CD4-positive, CD25-positive, alpha-beta regulatory T cell (primary cell): ENCODE measurements around the gene LMOD2. TPM values are rescaled to one million over a fixed set of nuclear protein-coding genes. Genes with fewer than 3 reads are reported as not detected.
"Not testable (repeated sequence)": the region's sequence is repeated elsewhere in the genome, so short reads cannot be mapped to it uniquely, and the experiment has no call there.

Experiments
- ATAC-seq, 2 donors: fragments of 150-1000 bp; cut with Tn5 transposase; one replicate each; pipeline ENCODE4 v1.10.0; 2021; ENCODE audit warnings: low read depth in 2 of 2, moderate number of reproducible peaks in 2 of 2, moderate library complexity in 1 of 2
- DNase-seq, 3 donors: peaks; one replicate each; pipeline versions ENCODE4 v3.0.0 to v3.0.0-alpha.2; 2012 to 2022; ENCODE audit warnings: mixed read lengths in 1 of 3
- H3K27ac ChIP-seq: one replicate; pipeline ENCODE4 v1.7.0; 2013; ENCODE audit warnings: mild to moderate bottlenecking, low read length; ENCODE audit not compliant: insufficient read depth, poor library complexity, severe bottlenecking
- H3K27me3 ChIP-seq: one replicate; pipeline ENCODE4 v1.7.0; 2013; ENCODE audit warnings: low read length; ENCODE audit not compliant: control insufficient read depth, insufficient read depth
- H3K36me3 ChIP-seq: one replicate; pipeline ENCODE4 v1.7.0; 2013; ENCODE audit warnings: mild to moderate bottlenecking, low read length, moderate library complexity; ENCODE audit not compliant: control insufficient read depth, insufficient read depth
- H3K4me1 ChIP-seq: 2 replicates; pipeline ENCODE4 v1.7.0; 2013; ENCODE audit warnings: mild to moderate bottlenecking, low read length; ENCODE audit not compliant: insufficient read depth, control insufficient read depth, poor library complexity, severe bottlenecking
- H3K4me3 ChIP-seq: one replicate; pipeline ENCODE4 v1.7.0; 2013; ENCODE audit warnings: low read depth, mild to moderate bottlenecking, low read length, moderate library complexity
- H3K9me3 ChIP-seq, 2 experiments: 1 replicate in 1 of 2; 2 replicates in 1 of 2; pipeline ENCODE4 v1.7.0; 2013; ENCODE audit warnings: low read length in 2 of 2, mild to moderate bottlenecking in 1 of 2, moderate library complexity in 1 of 2; ENCODE audit not compliant: control insufficient read depth in 2 of 2
- H3K27ac Mint-ChIP-seq, 3 donors: one replicate each; pipeline ENCODE4 v1.8.0; 2020 to 2022; ENCODE audit warnings: mild to moderate bottlenecking in 3 of 3, mixed read lengths in 3 of 3, moderate library complexity in 2 of 3
- H3K27me3 Mint-ChIP-seq: one replicate; pipeline ENCODE4 v1.8.0; 2022; ENCODE audit warnings: mild to moderate bottlenecking, mixed read lengths
- H3K36me3 Mint-ChIP-seq: one replicate; pipeline ENCODE4 v1.8.0; 2020; ENCODE audit warnings: mixed read lengths
- H3K4me1 Mint-ChIP-seq, 4 donors: one replicate each; pipeline ENCODE4 v1.8.0; 2020 to 2022; ENCODE audit warnings: mixed read lengths in 4 of 4, mild to moderate bottlenecking in 1 of 4
- H3K4me3 Mint-ChIP-seq, 4 donors: one replicate each; pipeline ENCODE4 v1.8.0; 2020 to 2022; ENCODE audit warnings: mild to moderate bottlenecking in 4 of 4, mixed read lengths in 4 of 4, moderate library complexity in 3 of 4
- H3K9me3 Mint-ChIP-seq, 7 donors: one replicate each; pipeline ENCODE4 v1.8.0; 2020 to 2022; ENCODE audit warnings: mixed read lengths in 7 of 7, mild to moderate bottlenecking in 3 of 7, moderate library complexity in 2 of 7
- polyA plus RNA-seq, 4 donors: library from polyadenylated mRNA; unstranded; fragments of 300-500 nt; fragmentation: Illumina TruSeq; gene quantifications; one replicate each; pipeline ENCODE4 v1.2.3, GENCODE V29; 2021
- total RNA-seq: library from RNA; stranded (reverse); gene quantifications from one replicate; pipeline ENCODE4 v1.2.3, GENCODE V29; 2022

LMOD2 gene
- total and polyA plus RNA-seq, 5 donors from 2014 or later = 0.15 to 0.58 (median 0.15) TPM; not detected in 2

DNA sequence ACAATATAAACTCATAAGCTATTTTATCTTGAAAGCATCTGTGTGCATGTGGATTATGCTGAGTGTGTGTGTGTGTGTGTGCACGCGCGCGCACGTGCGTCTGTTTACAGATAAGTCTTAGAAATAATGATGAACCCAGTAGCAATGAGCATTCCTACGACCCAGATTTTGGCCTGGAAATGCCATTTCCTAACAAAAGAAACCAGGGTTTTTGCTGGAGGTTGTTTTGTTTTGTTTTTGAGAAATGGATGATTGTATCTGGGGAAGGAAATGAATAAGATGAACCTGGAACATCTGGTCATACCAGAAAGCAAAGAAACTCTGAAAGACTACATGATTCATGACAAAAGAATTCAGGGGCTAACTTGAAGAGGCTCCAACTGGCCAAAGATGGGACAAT is 22.1 kb upstream of the LMOD2 start:
- ATAC-seq (no peak), DNase-seq (no peak)
- no peaks in the 10 kb centered on the region for H3K36me3 Mint-ChIP-seq
- H3K9me3 ChIP-seq = no peaks in the 10 kb centered on the region
- peaks cover 5% of the 10 kb centered on the region for H3K27me3 ChIP-seq
- no peaks in the 10 kb centered on the region for H3K9me3 Mint-ChIP-seq
- H3K27ac ChIP-seq = no peak overlapping the region
- peaks cover 15% of the 10 kb centered on the region for H3K27me3 Mint-ChIP-seq
- no peaks in the 10 kb centered on the region for H3K4me1 ChIP-seq
- H3K36me3 ChIP-seq = no peaks in the 10 kb centered on the region
- H3K4me1 Mint-ChIP-seq = no peaks in the 10 kb centered on the region
- no peak overlapping the region for H3K4me3 ChIP-seq
- no peak overlapping the region for H3K27ac Mint-ChIP-seq
- H3K4me3 Mint-ChIP-seq = no peak overlapping the region

GRCh38 chr7:123634011-123634573 is 21.6 kb upstream of the LMOD2 start:
- H3K36me3 Mint-ChIP-seq, H3K9me3 Mint-ChIP-seq, H3K4me3 ChIP-seq, ATAC-seq, H3K27me3 ChIP-seq, H3K27ac Mint-ChIP-seq, H3K4me1 Mint-ChIP-seq, H3K36me3 ChIP-seq, H3K9me3 ChIP-seq, H3K27ac ChIP-seq, H3K4me3 Mint-ChIP-seq, DNase-seq, H3K4me1 ChIP-seq: not testable (repeated sequence)
- H3K27me3 Mint-ChIP-seq = peaks cover 15% of the 10 kb centered on the region

- Histone ChIP-seq H3K36me3 (no peaks in the 10 kb centered on the region), H3K27ac (no peak overlapping the region), H3K27me3 (peaks cover 5% of the 10 kb centered on the region), H3K9me3 (no peaks in the 10 kb centered on the region), H3K4me1 (no peaks in the 10 kb centered on the region), H3K4me3 (no peak overlapping the region)
- peaks cover 0 to 2% (median 0%) of the 10 kb centered on the region in 7 donors for H3K9me3 Mint-ChIP-seq
- H3K36me3 Mint-ChIP-seq = no peaks in the 10 kb centered on the region
- no peak overlapping the region for H3K27ac Mint-ChIP-seq
- no peaks in the 10 kb centered on the region for H3K4me1 Mint-ChIP-seq
- DNase-seq (peak in 1 of 3 donors; percentile 17), ATAC-seq (no peak)
- H3K4me3 Mint-ChIP-seq = no peak overlapping the region
- H3K27me3 Mint-ChIP-seq = peaks cover 15% of the 10 kb centered on the region
Measured at GRCh38 chr7:123635551-123636359, 19.9 kb upstream of the LMOD2 start.

- Histone ChIP-seq H3K27ac (no peak overlapping the region), H3K36me3 (no peaks in the 10 kb centered on the region), H3K9me3 (no peaks in the 10 kb centered on the region), H3K4me3 (no peak overlapping the region), H3K4me1 (no peaks in the 10 kb centered on the region), H3K27me3 (peaks cover 5% of the 10 kb centered on the region)
- Mint-ChIP-seq H3K36me3 (no peaks in the 10 kb centered on the region), H3K4me1 (no peaks in the 10 kb centered on the region), H3K4me3 (no peak overlapping the region), H3K27me3 (peaks cover 21% of the 10 kb centered on the region), H3K9me3 (peaks cover 0 to 2% (median 0%) of the 10 kb centered on the region in 7 donors), H3K27ac (no peak overlapping the region)
- no peak for ATAC-seq
- no peak for DNase-seq
Measured at GRCh38 chr7:123637203-123637602, 18.5 kb upstream of the LMOD2 start.

- Mint-ChIP-seq H3K27me3 (peaks cover 28% of the 10 kb centered on the region), H3K9me3 (peaks cover 0 to 2% (median 0%) of the 10 kb centered on the region in 7 donors), H3K27ac (no peak overlapping the region), H3K36me3 (no peaks in the 10 kb centered on the region), H3K4me1 (no peaks in the 10 kb centered on the region), H3K4me3 (no peak overlapping the region)
- Histone ChIP-seq H3K4me1 (no peaks in the 10 kb centered on the region), H3K27me3 (peaks cover 7% of the 10 kb centered on the region), H3K9me3 (no peaks in the 10 kb centered on the region), H3K36me3 (no peaks in the 10 kb centered on the region), H3K27ac (no peak overlapping the region), H3K4me3 (no peak overlapping the region)
- ATAC-seq (no peak), DNase-seq (no peak)
Measured at GRCh38 chr7:123637878-123638277, 17.8 kb upstream of the LMOD2 start.

- Mint-ChIP-seq H3K9me3 (peaks cover 0 to 2% (median 0%) of the 10 kb centered on the region in 7 donors), H3K36me3 (no peaks in the 10 kb centered on the region), H3K4me1 (no peaks in the 10 kb centered on the region), H3K27me3 (peaks cover 37% of the 10 kb centered on the region), H3K27ac (no peak overlapping the region), H3K4me3 (no peak overlapping the region)
- peaks cover 7% of the 10 kb centered on the region for H3K27me3 ChIP-seq
- no peak overlapping the region for H3K4me3 ChIP-seq
- ATAC-seq (no peak), DNase-seq (no peak)
- H3K27ac ChIP-seq = no peak overlapping the region
- H3K36me3 ChIP-seq = no peaks in the 10 kb centered on the region
- no peaks in the 10 kb centered on the region for H3K9me3 ChIP-seq
- H3K4me1 ChIP-seq = no peaks in the 10 kb centered on the region
Measured at GRCh38 chr7:123639631-123640030, 16.0 kb upstream of the LMOD2 start.

- no peak overlapping the region for H3K27ac Mint-ChIP-seq
- Histone ChIP-seq H3K27ac (no peak overlapping the region), H3K4me3 (no peak overlapping the region), H3K36me3 (no peaks in the 10 kb centered on the region), H3K27me3 (peaks cover 7% of the 10 kb centered on the region), H3K4me1 (no peaks in the 10 kb centered on the region), H3K9me3 (no peaks in the 10 kb centered on the region)
- H3K4me1 Mint-ChIP-seq = no peaks in the 10 kb centered on the region
- peaks cover 42% of the 10 kb centered on the region for H3K27me3 Mint-ChIP-seq
- DNase-seq (no peak), ATAC-seq (no peak)
- no peak overlapping the region for H3K4me3 Mint-ChIP-seq
- peaks cover 0 to 2% (median 0%) of the 10 kb centered on the region in 7 donors for H3K9me3 Mint-ChIP-seq
- H3K36me3 Mint-ChIP-seq = no peaks in the 10 kb centered on the region
Measured at GRCh38 chr7:123640583-123640982, 15.1 kb upstream of the LMOD2 start.

DNA sequence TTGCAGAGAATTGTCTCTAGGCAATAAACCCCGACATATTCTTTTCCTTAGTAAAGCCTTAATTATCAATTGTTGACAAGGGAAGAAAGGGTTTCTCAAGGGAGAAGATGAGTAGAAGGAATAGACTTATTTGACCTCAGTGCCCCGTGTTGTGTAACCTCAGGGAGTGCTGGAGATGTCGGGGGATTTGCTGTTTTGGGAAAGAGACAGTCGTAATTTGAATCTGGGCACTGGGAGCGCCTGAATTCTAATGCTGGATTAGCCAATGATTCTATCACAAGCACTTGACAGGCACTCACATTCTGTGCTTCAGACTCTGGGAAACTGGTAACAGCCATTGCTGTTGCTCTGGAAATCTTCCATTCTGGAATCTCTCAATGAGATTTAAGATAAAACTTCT is 13.8 kb upstream of the LMOD2 start:
- H3K27me3 ChIP-seq = peaks cover 7% of the 10 kb centered on the region
- peaks cover 43% of the 10 kb centered on the region for H3K27me3 Mint-ChIP-seq
- no peaks in the 10 kb centered on the region for H3K4me1 ChIP-seq
- H3K27ac Mint-ChIP-seq = no peak overlapping the region
- H3K4me3 ChIP-seq = no peak overlapping the region
- H3K27ac ChIP-seq = no peak overlapping the region
- no peaks in the 10 kb centered on the region for H3K9me3 ChIP-seq
- H3K36me3 Mint-ChIP-seq = no peaks in the 10 kb centered on the region
- H3K4me3 Mint-ChIP-seq = no peak overlapping the region
- ATAC-seq (no peak), DNase-seq (no peak)
- no peaks in the 10 kb centered on the region for H3K36me3 ChIP-seq
- H3K4me1 Mint-ChIP-seq = no peaks in the 10 kb centered on the region
- H3K9me3 Mint-ChIP-seq = peaks cover 0 to 2% (median 0%) of the 10 kb centered on the region in 7 donors
